D341Med (cell line): ENCODE measurements around the gene MYOC.
A peak's percentile ranks its signal among the peaks of the same experiment; 100 is the strongest.
"Not testable (repeated sequence)": the region's sequence is repeated elsewhere in the genome, so short reads cannot be mapped to it uniquely, and the experiment has no call there.

Experiments
- DNase-seq: peaks from one replicate; pipeline ENCODE4 v3.0.0; 2012; ENCODE audit warnings: low spot score

The MYOC gene

GRCh38 chr1:171652234-171652822 is at the start of gene MYOC:
TSS of gene MYOC (minus strand) at chr1:171652688. CDS start at chr1:171652611, 77 bp downstream.
- no peak for DNase-seq

- no peak for DNase-seq
Measured at GRCh38 chr1:171699531-171699930, 47.0 kb upstream of the MYOC start.

GRCh38 chr1:171695772-171696171 is 43.3 kb upstream of the MYOC start:
- DNase-seq, result not testable (repeated sequence)

GRCh38 chr1:171693541-171693940 is 41.1 kb upstream of the MYOC start:
- DNase-seq, result not testable (repeated sequence)

GRCh38 chr1:171683870-171684269 is 31.4 kb upstream of the MYOC start:
- DNase-seq, result no peak

- no peak for DNase-seq
Measured at GRCh38 chr1:171680339-171680738, 27.9 kb upstream of the MYOC start.

GRCh38 chr1:171676823-171677222 is 24.3 kb upstream of the MYOC start:
- DNase-seq, result no peak

GRCh38 chr1:171674431-171675405 is 22.2 kb upstream of the MYOC start:
- DNase-seq, result no peak

GRCh38 chr1:171670739-171671138 is 18.3 kb upstream of the MYOC start:
- DNase-seq, result no peak

GRCh38 chr1:171668372-171668771 is 15.9 kb upstream of the MYOC start:
- DNase-seq, result no peak

- no peak for DNase-seq
Measured at GRCh38 chr1:171666114-171666769, 13.8 kb upstream of the MYOC start.

GRCh38 chr1:171664976-171665375 is 12.5 kb upstream of the MYOC start:
- DNase-seq, result no peak

GRCh38 chr1:171663854-171664575 is 11.5 kb upstream of the MYOC start:
- DNase-seq, result no peak

- DNase-seq, result no peak
Measured at GRCh38 chr1:171663036-171663853, 10.8 kb upstream of the MYOC start.

GRCh38 chr1:171661076-171661650 is 8.7 kb upstream of the MYOC start:
- no peak for DNase-seq

- DNase-seq, result not testable (repeated sequence)
Measured at GRCh38 chr1:171656206-171656605, 3.7 kb upstream of the MYOC start.

- DNase-seq, result no peak
Measured at GRCh38 chr1:171655746-171656116, 3.2 kb upstream of the MYOC start.

GRCh38 chr1:171654942-171655745 is 2.7 kb upstream of the MYOC start:
- peak; percentile 79 for DNase-seq

- no peak for DNase-seq
Measured at GRCh38 chr1:171654201-171654941, 1.9 kb upstream of the MYOC start.
